Sigmoid colon (tissue), 7 donors: Measurements from ENCODE around the gene CLRN3. TPM values are rescaled to one million over a fixed set of nuclear protein-coding genes. Genes with fewer than 3 reads are reported as not detected.

Experiments
- DNase-seq: peaks from one replicate; pipeline ENCODE4 v3.0.0-alpha.2; 2019
- H3K27ac ChIP-seq, 4 donors: fragments of 200-600 bp; sonication (generic); one replicate each; pipeline ENCODE4 v1.5.1; 2016 to 2019; ENCODE audit warnings: mild to moderate bottlenecking in 1 of 4
- H3K27me3 ChIP-seq, 3 donors: fragments of 200-600 bp; sonication (generic); one replicate each; pipeline ENCODE4 v1.5.1; 2019; ENCODE audit warnings: mild to moderate bottlenecking in 1 of 3
- H3K36me3 ChIP-seq, 4 donors: fragments of 200-600 bp; sonication (generic); one replicate each; pipeline ENCODE4 v1.5.1; 2016 to 2019
- H3K4me1 ChIP-seq, 4 donors: fragments of 200-600 bp; sonication (generic); one replicate each; pipeline ENCODE4 v1.5.1; 2017 to 2019
- H3K4me3 ChIP-seq, 4 donors: fragments of 200-600 bp; sonication (generic); one replicate each; pipeline ENCODE4 v1.5.1; 2017 to 2019; ENCODE audit warnings: mild to moderate bottlenecking in 2 of 4, moderate library complexity in 1 of 4
- H3K9me3 ChIP-seq, 4 donors: fragments of 200-600 bp in 3 of 4; sonication (generic) in 3 of 4; one replicate each; pipeline versions ENCODE4 v1.5.1 to v1.6.1; 2013 to 2019
- EP300 ChIP-seq, 4 donors: sonication (generic); formaldehyde crosslinking; IDR thresholded peaks; one replicate each; pipeline ENCODE4 v1.6.1; 2017; ENCODE audit warnings: antibody characterized with exemption in 4 of 4
- POLR2A ChIP-seq, 2 donors: fragments of 450-650 bp; IDR thresholded peaks; one replicate each; pipeline ENCODE4 v1.6.1; 2016; ENCODE audit warnings: antibody characterized with exemption in 2 of 2, mild to moderate bottlenecking in 2 of 2, moderate library complexity in 2 of 2
- POLR2AphosphoS5 ChIP-seq, 4 donors: sonication (generic); formaldehyde crosslinking; IDR thresholded peaks; one replicate each; pipeline ENCODE4 v1.6.1; 2017; ENCODE audit warnings: antibody characterized with exemption in 4 of 4
- WGBS, 2 donors: extraction: QIAGEN DNeasy Blood & Tissue Kit; methylation state at CpG; one replicate each; pipeline ENCODE4 v1.1.7; 2013; 5-methylcytosine and 5-hydroxymethylcytosine counted together
- intact Hi-C: fragments of 100-400 bp; cut with DNase I; formaldehyde crosslinking; loops from one replicate; pipeline ENCODE4 v1.15.1; 2023
- polyA plus RNA-seq, 3 donors: library from polyadenylated mRNA; stranded (reverse); fragments of 200-250 nt; gene quantifications; one replicate each; pipeline ENCODE4 v1.2.3, GENCODE V29; 2013
- total RNA-seq, 4 donors: library from RNA; depleted of rRNA; stranded (reverse); fragments of >200 nt; gene quantifications; one replicate each; pipeline ENCODE4 v1.1.0, GENCODE V29; 2016
- TF ChIP-seq, protein P1 (sequence below), 4 experiments: fragments of 450-650 bp in 3 of 4; fragments of 200-600 bp in 1 of 4; IDR thresholded peaks; one replicate each; pipeline ENCODE4 v1.5.1; 2016 to 2019; ENCODE audit warnings: antibody characterized with exemption in 4 of 4, mild to moderate bottlenecking in 3 of 4, moderate library complexity in 2 of 4
- donor health status: healthy with polysubstance abuse.
- donor health status: Bipolar disorder and iron deficiency.
- donor health status: healthy.

The CLRN3 gene
- total and polyA plus RNA-seq, 7 donors = 37.8 to 88.9 (median 56.2) TPM; not detected in 4

DNA sequence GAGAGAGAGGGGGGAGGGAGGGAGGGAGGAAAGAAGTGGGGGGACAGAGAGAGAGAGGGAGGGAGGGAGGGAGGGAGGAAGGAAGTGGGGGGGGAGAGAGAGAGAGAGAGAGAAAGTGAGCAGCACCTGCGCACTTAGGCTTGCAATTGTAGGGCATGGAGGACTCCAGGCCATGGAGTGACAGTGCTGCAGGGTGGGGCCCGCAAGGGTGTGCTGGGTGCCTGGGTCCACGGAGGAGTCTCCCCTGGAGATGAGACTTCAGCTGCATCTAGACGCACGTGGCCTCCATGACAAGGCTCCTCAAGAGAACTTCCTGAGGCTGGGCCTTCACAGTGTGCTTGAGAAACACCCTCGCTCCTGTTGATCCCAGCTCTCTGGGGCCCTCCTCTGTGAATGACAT lies 44.5 kb downstream of the CLRN3 start:
- TF ChIP-seq POLR2AphosphoS5 (IDR thresholded peaks at IDR 0.05) (no peak), EP300 (IDR thresholded peaks at IDR 0.05) (no peak), POLR2A (IDR thresholded peaks at IDR 0.05) (no peak)
- TF ChIP-seq, protein P1, sequence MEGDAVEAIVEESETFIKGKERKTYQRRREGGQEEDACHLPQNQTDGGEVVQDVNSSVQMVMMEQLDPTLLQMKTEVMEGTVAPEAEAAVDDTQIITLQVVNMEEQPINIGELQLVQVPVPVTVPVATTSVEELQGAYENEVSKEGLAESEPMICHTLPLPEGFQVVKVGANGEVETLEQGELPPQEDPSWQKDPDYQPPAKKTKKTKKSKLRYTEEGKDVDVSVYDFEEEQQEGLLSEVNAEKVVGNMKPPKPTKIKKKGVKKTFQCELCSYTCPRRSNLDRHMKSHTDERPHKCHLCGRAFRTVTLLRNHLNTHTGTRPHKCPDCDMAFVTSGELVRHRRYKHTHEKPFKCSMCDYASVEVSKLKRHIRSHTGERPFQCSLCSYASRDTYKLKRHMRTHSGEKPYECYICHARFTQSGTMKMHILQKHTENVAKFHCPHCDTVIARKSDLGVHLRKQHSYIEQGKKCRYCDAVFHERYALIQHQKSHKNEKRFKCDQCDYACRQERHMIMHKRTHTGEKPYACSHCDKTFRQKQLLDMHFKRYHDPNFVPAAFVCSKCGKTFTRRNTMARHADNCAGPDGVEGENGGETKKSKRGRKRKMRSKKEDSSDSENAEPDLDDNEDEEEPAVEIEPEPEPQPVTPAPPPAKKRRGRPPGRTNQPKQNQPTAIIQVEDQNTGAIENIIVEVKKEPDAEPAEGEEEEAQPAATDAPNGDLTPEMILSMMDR (IDR thresholded peaks at IDR 0.05) = no peak
- no peaks in the 10 kb centered on the region for H3K9me3 ChIP-seq
- no peaks in the 10 kb centered on the region for H3K4me1 ChIP-seq
- no peak for DNase-seq
- H3K27ac ChIP-seq = no peak overlapping the region
- H3K4me3 ChIP-seq = no peak overlapping the region
- WGBS, 2 donors = 78 to 88% methylated on average over 6 of the region's 6 CpGs
- intact Hi-C loops = no loop called here
- peaks cover 0 to 4% (median 0%) of the 10 kb centered on the region in 3 donors for H3K27me3 ChIP-seq
- no peaks in the 10 kb centered on the region for H3K36me3 ChIP-seq

DNA sequence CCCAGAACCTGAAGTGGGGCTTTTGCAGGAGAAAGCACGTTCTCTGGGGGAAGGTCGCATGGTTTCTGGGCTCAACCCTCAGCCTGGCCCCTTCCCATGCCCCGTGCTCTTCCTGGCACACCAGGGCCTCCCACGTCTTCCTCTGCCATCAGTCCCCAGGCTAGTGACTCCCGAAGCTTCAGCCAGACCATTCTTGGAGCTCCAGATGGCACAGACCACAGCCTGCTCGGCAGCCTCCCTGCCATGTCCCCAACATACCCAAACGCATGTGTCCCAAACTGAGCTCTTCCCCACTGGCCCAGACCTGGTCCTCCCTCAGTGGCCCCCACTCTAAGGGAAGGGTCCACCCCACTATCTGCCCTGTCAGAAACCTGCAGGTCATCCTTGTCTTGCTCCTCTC lies 47.0 kb downstream of the CLRN3 start:
- no peak for DNase-seq
- Histone ChIP-seq H3K27me3 (no peaks in the 10 kb centered on the region), H3K27ac (no peak overlapping the region), H3K9me3 (no peaks in the 10 kb centered on the region), H3K4me1 (no peaks in the 10 kb centered on the region), H3K36me3 (no peaks in the 10 kb centered on the region), H3K4me3 (no peak overlapping the region)
- TF ChIP-seq POLR2AphosphoS5 (IDR thresholded peaks at IDR 0.05) = no peak
- no peak for TF ChIP-seq POLR2A (IDR thresholded peaks at IDR 0.05)
- TF ChIP-seq EP300 (IDR thresholded peaks at IDR 0.05) = no peak
- TF ChIP-seq, protein P1 (IDR thresholded peaks at IDR 0.05) = no peak
- 72 to 83% methylated on average over 7 of the region's 7 CpGs for WGBS, 2 donors
- intact Hi-C loops = no loop called here

DNA sequence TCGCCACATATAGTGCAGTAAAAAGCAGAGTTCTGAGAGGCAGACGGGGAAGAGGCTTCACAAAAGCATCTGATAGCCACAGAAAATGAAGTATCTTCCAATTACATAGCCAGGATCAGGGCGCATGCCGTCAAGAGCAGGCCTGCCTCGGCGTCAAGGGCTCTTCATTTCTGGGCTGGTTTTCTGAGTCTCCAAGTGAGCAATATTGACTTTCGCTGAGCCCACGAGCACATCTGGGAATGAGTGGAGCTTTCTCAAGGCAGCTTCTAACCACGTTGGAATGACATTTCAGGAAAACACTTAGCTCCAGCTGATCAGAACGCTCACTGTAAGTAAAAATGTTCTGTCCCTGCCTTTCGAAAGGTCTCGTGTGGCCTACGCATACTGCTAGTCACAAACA lies 51.9 kb downstream of the CLRN3 start:
- no peaks in the 10 kb centered on the region for H3K36me3 ChIP-seq
- DNase-seq = no peak
- no peak overlapping the region for H3K27ac ChIP-seq
- H3K27me3 ChIP-seq = no peaks in the 10 kb centered on the region
- no peaks in the 10 kb centered on the region for H3K9me3 ChIP-seq
- TF ChIP-seq, protein P1 (IDR thresholded peaks at IDR 0.05) = no peak
- TF ChIP-seq POLR2A (IDR thresholded peaks at IDR 0.05) (no peak), EP300 (IDR thresholded peaks at IDR 0.05) (no peak), POLR2AphosphoS5 (IDR thresholded peaks at IDR 0.05) (no peak)
- intact Hi-C loops = no loop called here
- no peaks in the 10 kb centered on the region for H3K4me1 ChIP-seq
- H3K4me3 ChIP-seq = no peak overlapping the region
- WGBS, 2 donors = 90 to 93% methylated on average over 13 of the region's 13 CpGs

DNA sequence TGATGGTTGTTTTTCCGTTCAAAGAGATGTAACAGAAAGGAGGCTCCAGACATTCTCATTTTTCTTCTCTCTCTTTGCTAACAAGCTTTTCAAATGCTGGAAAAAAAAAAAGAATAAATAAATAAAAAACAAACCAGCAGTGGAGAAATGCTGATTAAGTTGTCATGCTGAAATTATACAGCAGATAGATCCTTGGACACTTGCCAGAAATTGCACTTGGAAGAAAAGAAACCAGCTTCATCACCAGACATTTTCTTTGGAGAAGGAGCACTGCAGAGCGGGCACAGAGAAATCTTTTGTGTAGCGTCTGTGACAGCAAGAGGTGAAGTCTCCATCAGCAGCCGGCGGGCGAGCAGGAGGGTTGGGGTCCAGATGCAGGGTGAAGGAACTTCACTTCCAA lies 55.8 kb downstream of the CLRN3 start:
- intact Hi-C loops = no loop called here
- Histone ChIP-seq H3K4me3 (no peak overlapping the region), H3K4me1 (no peaks in the 10 kb centered on the region), H3K27me3 (no peaks in the 10 kb centered on the region), H3K36me3 (no peaks in the 10 kb centered on the region), H3K9me3 (no peaks in the 10 kb centered on the region), H3K27ac (no peak overlapping the region)
- 82 to 93% methylated on average over 6 of the region's 6 CpGs for WGBS, 2 donors
- TF ChIP-seq POLR2AphosphoS5 (IDR thresholded peaks at IDR 0.05) (no peak), POLR2A (IDR thresholded peaks at IDR 0.05) (no peak), EP300 (IDR thresholded peaks at IDR 0.05) (no peak)
- TF ChIP-seq, protein P1 (IDR thresholded peaks at IDR 0.05) = no peak
- no peak for DNase-seq

DNA sequence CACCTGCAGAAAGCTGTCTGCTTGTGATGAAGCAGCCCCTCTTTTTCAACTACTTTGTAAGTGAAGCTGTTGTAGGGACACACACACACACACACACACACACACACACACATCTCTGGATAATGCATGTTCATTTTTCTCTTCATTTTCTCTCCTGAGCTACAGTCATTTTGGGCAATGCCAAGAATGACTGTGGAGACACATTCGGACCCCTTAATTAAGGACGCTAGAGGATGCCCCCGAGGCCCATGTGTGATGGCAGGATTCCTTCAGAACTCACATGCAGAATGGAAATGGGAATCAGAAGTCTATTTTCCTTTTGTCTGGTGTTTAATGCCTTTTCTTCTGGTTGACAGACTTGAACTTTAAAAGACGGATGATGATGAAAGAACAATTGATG lies 56.6 kb downstream of the CLRN3 start:
- 89 to 91% methylated on average over 4 of the region's 4 CpGs for WGBS, 2 donors
- H3K9me3 ChIP-seq = no peaks in the 10 kb centered on the region
- no peaks in the 10 kb centered on the region for H3K27me3 ChIP-seq
- H3K4me3 ChIP-seq = no peak overlapping the region
- H3K27ac ChIP-seq = no peak overlapping the region
- TF ChIP-seq POLR2A (IDR thresholded peaks at IDR 0.05) = no peak
- TF ChIP-seq, protein P1 (IDR thresholded peaks at IDR 0.05) = no peak
- intact Hi-C loops = no loop called here
- H3K4me1 ChIP-seq = no peaks in the 10 kb centered on the region
- H3K36me3 ChIP-seq = no peaks in the 10 kb centered on the region
- no peak for DNase-seq
